ENCODE data around the gene EXD3.

Gene EXD3

DNA sequence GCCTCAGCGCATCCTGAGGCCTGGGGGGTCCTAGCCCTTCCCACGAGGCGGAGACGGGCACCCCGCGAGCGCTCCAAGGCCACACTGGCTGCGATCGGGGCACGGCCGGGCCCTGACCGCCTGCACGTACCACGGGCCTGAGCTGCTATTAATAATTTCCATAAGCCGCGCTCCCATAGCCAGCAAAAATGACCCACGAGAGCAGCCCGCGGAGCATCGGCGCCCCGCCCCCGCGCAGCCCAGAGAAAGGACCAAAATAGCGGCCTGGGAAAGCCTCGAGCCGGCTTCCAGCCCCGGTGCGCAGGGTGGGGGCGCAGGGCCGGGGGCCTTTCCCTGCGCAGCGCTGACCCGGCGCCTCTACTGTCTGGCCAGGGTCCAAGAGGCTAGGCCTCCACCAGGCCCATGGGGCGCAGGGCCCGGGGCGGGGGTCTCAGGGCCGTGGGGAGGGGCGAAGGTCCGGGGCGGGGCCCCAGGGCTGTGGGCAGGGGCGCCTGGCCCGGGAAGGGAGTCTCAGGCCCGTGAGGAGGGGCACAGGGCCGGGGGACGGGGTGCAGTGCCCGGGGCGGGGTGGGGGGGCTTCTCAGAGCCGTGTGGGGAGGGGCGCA, 54.4 kb downstream of the EXD3 start:
- TF ChIP-seq EZH2phosphoT487 (IDR thresholded peaks at IDR 0.05; ENCODE audit: low read length) (no peak), EZH2 (optimal IDR thresholded peaks at IDR 0.05; ENCODE audit: low read depth, low read length) (no peak)
- TF ChIP-seq, protein P1, sequence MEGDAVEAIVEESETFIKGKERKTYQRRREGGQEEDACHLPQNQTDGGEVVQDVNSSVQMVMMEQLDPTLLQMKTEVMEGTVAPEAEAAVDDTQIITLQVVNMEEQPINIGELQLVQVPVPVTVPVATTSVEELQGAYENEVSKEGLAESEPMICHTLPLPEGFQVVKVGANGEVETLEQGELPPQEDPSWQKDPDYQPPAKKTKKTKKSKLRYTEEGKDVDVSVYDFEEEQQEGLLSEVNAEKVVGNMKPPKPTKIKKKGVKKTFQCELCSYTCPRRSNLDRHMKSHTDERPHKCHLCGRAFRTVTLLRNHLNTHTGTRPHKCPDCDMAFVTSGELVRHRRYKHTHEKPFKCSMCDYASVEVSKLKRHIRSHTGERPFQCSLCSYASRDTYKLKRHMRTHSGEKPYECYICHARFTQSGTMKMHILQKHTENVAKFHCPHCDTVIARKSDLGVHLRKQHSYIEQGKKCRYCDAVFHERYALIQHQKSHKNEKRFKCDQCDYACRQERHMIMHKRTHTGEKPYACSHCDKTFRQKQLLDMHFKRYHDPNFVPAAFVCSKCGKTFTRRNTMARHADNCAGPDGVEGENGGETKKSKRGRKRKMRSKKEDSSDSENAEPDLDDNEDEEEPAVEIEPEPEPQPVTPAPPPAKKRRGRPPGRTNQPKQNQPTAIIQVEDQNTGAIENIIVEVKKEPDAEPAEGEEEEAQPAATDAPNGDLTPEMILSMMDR (IDR thresholded peaks at IDR 0.05; ENCODE audit: low read length), result no peak
- peaks cover 87% of the 10 kb centered on the region for H3K27me3 ChIP-seq (replicated peaks; ENCODE audit: insufficient read depth, low read length)
- DNase-seq, result no peak
- H3K79me2 ChIP-seq (ENCODE audit: low read length), result no peaks in the 10 kb centered on the region
- H3F3A ChIP-seq (ENCODE audit: insufficient read depth, low read length), result no peaks in the 10 kb centered on the region
- no peaks in the 10 kb centered on the region for H3K36me3 ChIP-seq (replicated peaks; ENCODE audit: insufficient read depth, low read length)
- H3K4me3 ChIP-seq (ENCODE audit: low read length), result no peak overlapping the region
- no peaks in the 10 kb centered on the region for H3K9me2 ChIP-seq (replicated peaks; ENCODE audit: insufficient read depth, low read length)
- no peak overlapping the region for H2AFZ ChIP-seq (ENCODE audit: low read length)
- no peaks in the 10 kb centered on the region for H3K4me1 ChIP-seq (ENCODE audit: low read length)
- no peak overlapping the region for H3K9ac ChIP-seq (ENCODE audit: low read length)
- no peak overlapping the region for H3K27ac ChIP-seq (ENCODE audit: low read length)
- no peaks in the 10 kb centered on the region for H3K9me3 ChIP-seq (replicated peaks; ENCODE audit: insufficient read depth, low read length)
- H4K20me1 ChIP-seq (ENCODE audit: insufficient read depth, low read length), result no peaks in the 10 kb centered on the region
- no peak overlapping the region for H3K4me2 ChIP-seq (ENCODE audit: low read depth, low read length)

DNA sequence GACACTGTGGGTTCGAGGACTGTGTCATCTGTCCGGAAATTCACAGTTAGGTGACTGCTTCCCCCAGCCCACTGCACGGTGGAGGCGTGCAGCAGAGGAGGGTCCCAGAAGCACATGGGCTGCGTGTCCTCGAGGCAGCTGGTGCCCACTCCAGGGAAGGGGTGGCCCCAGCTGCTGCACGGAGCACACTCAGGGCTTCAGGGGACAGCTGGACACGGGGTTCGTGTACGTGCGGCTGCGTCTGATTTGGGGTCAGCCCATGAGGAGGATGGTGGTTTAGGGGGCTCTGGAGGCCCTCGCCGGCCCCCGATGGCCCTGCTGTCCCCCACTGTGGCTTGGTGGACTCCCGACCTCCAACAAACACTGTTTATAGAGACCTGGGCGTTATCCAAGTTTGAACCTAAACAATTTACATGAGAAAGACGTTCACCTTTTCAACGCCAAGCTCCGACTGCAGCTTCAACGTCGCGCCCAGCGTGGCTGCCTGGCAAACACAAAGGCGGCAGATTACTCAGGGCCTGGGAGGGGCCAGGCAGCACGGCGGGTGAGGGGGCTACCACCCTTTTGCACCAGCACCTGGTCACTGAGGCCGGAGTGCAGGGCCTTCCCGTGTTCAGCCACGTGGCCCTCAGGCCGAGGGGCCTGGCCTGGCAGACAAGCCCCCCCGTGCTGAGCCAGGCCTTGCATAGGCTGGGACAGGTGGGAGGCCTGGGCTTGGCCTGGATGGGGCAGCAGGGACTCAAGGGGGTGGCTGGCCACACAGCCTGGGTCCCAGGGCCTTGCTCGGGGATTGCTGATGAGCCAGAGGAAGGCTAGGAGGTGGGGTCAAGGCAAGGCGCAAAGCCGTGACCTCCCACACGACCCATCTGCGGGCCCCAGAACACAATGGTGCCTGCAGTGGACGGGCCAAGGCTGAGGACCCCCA, 55.2 kb downstream of the EXD3 start:
- TF ChIP-seq EZH2 (optimal IDR thresholded peaks at IDR 0.05; ENCODE audit: low read depth, low read length) (no peak), EZH2phosphoT487 (IDR thresholded peaks at IDR 0.05; ENCODE audit: low read length) (no peak)
- TF ChIP-seq, protein P1 (IDR thresholded peaks at IDR 0.05; ENCODE audit: low read length), result no peak
- Histone ChIP-seq H3K4me2 (ENCODE audit: low read depth, low read length) (no peak overlapping the region), H4K20me1 (ENCODE audit: insufficient read depth, low read length) (no peaks in the 10 kb centered on the region), H3K4me1 (ENCODE audit: low read length) (no peaks in the 10 kb centered on the region), H3K36me3 (replicated peaks; ENCODE audit: insufficient read depth, low read length) (no peaks in the 10 kb centered on the region), H3K27me3 (replicated peaks; ENCODE audit: insufficient read depth, low read length) (peaks cover 86% of the 10 kb centered on the region), H2AFZ (ENCODE audit: low read length) (no peak overlapping the region), H3K79me2 (ENCODE audit: low read length) (no peaks in the 10 kb centered on the region), H3K9ac (ENCODE audit: low read length) (no peak overlapping the region), H3K4me3 (ENCODE audit: low read length) (no peak overlapping the region), H3F3A (ENCODE audit: insufficient read depth, low read length) (no peaks in the 10 kb centered on the region), H3K9me2 (replicated peaks; ENCODE audit: insufficient read depth, low read length) (no peaks in the 10 kb centered on the region), H3K9me3 (replicated peaks; ENCODE audit: insufficient read depth, low read length) (no peaks in the 10 kb centered on the region), H3K27ac (ENCODE audit: low read length) (no peak overlapping the region)
- no peak for DNase-seq

DNA sequence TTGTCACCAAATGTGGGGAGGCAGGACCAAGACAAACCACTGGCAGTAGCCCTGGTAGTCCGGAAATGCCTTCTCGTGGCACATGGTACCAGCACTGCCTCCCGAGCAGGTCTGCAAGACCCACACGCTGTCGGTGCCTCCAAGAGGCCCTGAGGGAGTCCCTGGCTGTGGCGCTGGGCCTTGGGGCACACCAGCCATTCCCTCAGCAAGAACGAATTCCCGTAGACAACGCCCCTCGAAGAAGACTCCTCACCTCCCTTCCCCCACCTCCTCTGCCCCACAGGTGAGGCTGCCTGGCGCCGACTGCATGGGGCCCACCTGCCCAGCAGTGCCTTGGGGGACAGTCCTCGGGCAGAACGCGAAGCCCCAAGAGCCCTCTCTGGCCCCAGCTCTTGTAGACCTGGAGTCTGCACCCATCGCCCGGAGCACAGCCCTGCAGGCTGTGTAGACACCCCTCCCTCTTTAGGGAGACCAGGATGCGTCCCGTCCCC, 56.0 kb downstream of the EXD3 start:
- Histone ChIP-seq H3K9me3 (replicated peaks; ENCODE audit: insufficient read depth, low read length) (no peaks in the 10 kb centered on the region), H3K9ac (ENCODE audit: low read length) (no peak overlapping the region), H3K27me3 (replicated peaks; ENCODE audit: insufficient read depth, low read length) (peaks cover 86% of the 10 kb centered on the region), H4K20me1 (ENCODE audit: insufficient read depth, low read length) (no peaks in the 10 kb centered on the region), H2AFZ (ENCODE audit: low read length) (no peak overlapping the region), H3K9me2 (replicated peaks; ENCODE audit: insufficient read depth, low read length) (no peaks in the 10 kb centered on the region), H3F3A (ENCODE audit: insufficient read depth, low read length) (no peaks in the 10 kb centered on the region), H3K36me3 (replicated peaks; ENCODE audit: insufficient read depth, low read length) (no peaks in the 10 kb centered on the region), H3K4me2 (ENCODE audit: low read depth, low read length) (no peak overlapping the region), H3K27ac (ENCODE audit: low read length) (no peak overlapping the region), H3K79me2 (ENCODE audit: low read length) (no peaks in the 10 kb centered on the region), H3K4me1 (ENCODE audit: low read length) (no peaks in the 10 kb centered on the region), H3K4me3 (ENCODE audit: low read length) (no peak overlapping the region)
- TF ChIP-seq, protein P1 (IDR thresholded peaks at IDR 0.05; ENCODE audit: low read length), result no peak
- no peak for TF ChIP-seq EZH2 (optimal IDR thresholded peaks at IDR 0.05; ENCODE audit: low read depth, low read length)
- no peak for TF ChIP-seq EZH2phosphoT487 (IDR thresholded peaks at IDR 0.05; ENCODE audit: low read length)
- no peak for DNase-seq
